Heart right ventricle (tissue), 16 donors: ENCODE results near the gene MSH6. TPM values are rescaled to one million over a fixed set of nuclear protein-coding genes. Genes with fewer than 3 reads are reported as not detected.

ENCODE experiments used
- ATAC-seq, 8 donors: fragments of 200-7000 bp; cut with Tn5 transposase; one replicate each; pipeline ENCODE4 v1.9.1; 2020; ENCODE audit warnings: mild to moderate bottlenecking in 8 of 8, moderate library complexity in 8 of 8, moderate number of reproducible peaks in 1 of 8
- DNase-seq, 2 donors: peaks; one replicate each; pipeline ENCODE4 v3.0.0-alpha.2; 2020
- H3K27ac ChIP-seq, 10 donors: fragments of 200-600 bp; sonication (generic) in 2 of 10; one replicate each; pipeline versions ENCODE4 v1.5.0 to v1.8.0; 2020 to 2022; ENCODE audit warnings: mild to moderate bottlenecking in 3 of 10
- H3K27me3 ChIP-seq, 7 donors: fragments of 200-600 bp; one replicate each; pipeline ENCODE4 v1.8.0; 2021 to 2022; ENCODE audit warnings: mild to moderate bottlenecking in 2 of 7
- H3K36me3 ChIP-seq, 9 donors: fragments of 200-600 bp; sonication (generic) in 1 of 9; one replicate each; pipeline versions ENCODE4 v1.5.0 to v1.8.0; 2020 to 2022; ENCODE audit warnings: mild to moderate bottlenecking in 2 of 9
- H3K4me1 ChIP-seq, 9 donors: fragments of 200-600 bp; sonication (generic) in 1 of 9; one replicate each; pipeline versions ENCODE4 v1.5.0 to v1.8.0; 2020 to 2022; ENCODE audit warnings: mild to moderate bottlenecking in 4 of 9
- H3K4me3 ChIP-seq, 10 donors: fragments of 200-600 bp; sonication (generic) in 2 of 10; one replicate each; pipeline versions ENCODE4 v1.5.0 to v1.8.0; 2020 to 2022; ENCODE audit warnings: mild to moderate bottlenecking in 7 of 10, moderate library complexity in 2 of 10
- H3K9me3 ChIP-seq, 11 donors: fragments of 200-600 bp in 10 of 11; sonication (generic) in 2 of 11; one replicate each; pipeline versions ENCODE4 v1.5.0 to v1.8.0; 2013 to 2022; ENCODE audit warnings: mild to moderate bottlenecking in 2 of 11, control low read depth in 1 of 11, moderate library complexity in 1 of 11
- WGBS, 2 donors: extraction: QIAGEN DNeasy Blood & Tissue Kit; methylation state at CpG; one replicate each; pipeline ENCODE4 v1.1.7; 2013; ENCODE audit warnings: inconsistent platforms in 1 of 2; 5-methylcytosine and 5-hydroxymethylcytosine counted together
- intact Hi-C, 10 donors: fragments of 100-400 bp; cut with DNase I; formaldehyde crosslinking; loops; one replicate each; pipeline versions ENCODE4 v1.11.1 to v1.14.2; 2022
- polyA plus RNA-seq, 2 donors: library from polyadenylated mRNA; stranded (reverse); fragments of 200-250 nt; gene quantifications; one replicate each; pipeline ENCODE4 v1.2.3, GENCODE V29; 2013
- total RNA-seq, 10 donors: library from RNA; stranded (reverse); fragmentation: NEBNext Ultra II Directional in 3 of 10; extraction: Animal tissue kit (Norgen Biotek cat#: 25700) in 3 of 10; gene quantifications; one replicate each; pipeline versions ENCODE4 v1.2.1 to v1.2.4, GENCODE V29; 2021 to 2023
- TF ChIP-seq, protein P1 (sequence below), 9 donors: fragments of 200-600 bp; sonication (generic) in 2 of 9; IDR thresholded peaks; one replicate each; pipeline versions ENCODE4 v1.5.0 to v1.8.0; 2021 to 2022; ENCODE audit warnings: antibody characterized with exemption in 9 of 9, mild to moderate bottlenecking in 5 of 9, moderate library complexity in 1 of 9
- donor health status: Arrhythmogenic right ventricular cardiomyopathy.
- donor health status: ischemic (EF 13 %, LVEDD 7.1; RV severe dilation, severe dysfunction).
- donor health status: healthy with polysubstance abuse.
- donor health status: DM: no; HTN: yes; CAD: no.
- donor health status: DM: no; HTN: no; CAD: no.
- donor health status: ischemic (EF 25% LVEDD 6.9; RV normal size, moderate dysfunction).
- donor health status: ischemic (EF 25% LVEDD 5.7; RV mildly dilated, moderate dysfunction).
- donor health status: healthy.
- donor health status: DM: yes; HTN: yes; CAD: no.
- donor health status: Ischemic cardiomyopathy.
- donor health status: ischemic (EF 35%, LVEDD 5.7; RV mildly dilated, moderate dysfunction).
- donor health status: nonischemic (EF 11% LVEDD 7.7; RV severe dilation, severe dysfunction).
- donor health status: DM: yes; HTN: yes; CAD: no.
- donor health status: PGD.
- donor health status: ischemic (EF 29% LVEDD 5.4; RV normal size, mild dysfunction).
- donor health status: nonischemic (EF 23%, LVEDD 6.1; RV moderate dilation, normal function).

The MSH6 gene
- total and polyA plus RNA-seq, 12 donors: 4.5 to 25.2 (median 21.0) TPM

DNA sequence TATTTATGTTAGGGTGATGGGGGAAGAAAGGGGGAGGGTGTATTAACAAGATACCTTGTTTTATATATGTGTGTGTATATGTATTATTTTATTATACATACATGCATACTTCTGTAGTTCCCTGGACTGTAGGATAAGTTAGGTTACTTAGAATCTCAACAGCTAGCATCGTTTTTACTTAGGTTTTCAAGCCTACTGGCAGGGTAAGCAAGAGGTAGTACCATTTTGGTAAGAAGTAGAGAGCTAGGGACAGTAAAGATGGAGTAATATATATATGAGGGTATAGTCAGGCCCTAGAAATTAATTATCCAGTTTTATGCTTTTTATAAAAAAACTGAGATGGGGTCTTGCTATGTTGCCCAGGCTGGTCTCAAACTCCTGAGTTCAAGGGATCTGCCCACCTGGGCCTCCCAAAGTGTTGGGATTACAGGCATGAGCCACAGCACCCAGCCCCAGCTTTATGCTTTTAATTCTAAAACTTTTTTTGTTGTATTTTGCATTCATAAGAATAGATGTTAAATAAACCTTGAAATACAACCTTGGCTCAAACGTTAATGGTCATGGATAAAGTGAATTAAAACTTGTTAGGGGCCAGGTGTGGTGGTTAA lies 13.2 kb downstream of the MSH6 start:
- DNase-seq (no peak), ATAC-seq (no peak)
- no peak overlapping the region for H3K4me3 ChIP-seq
- H3K27me3 ChIP-seq: no peaks in the 10 kb centered on the region
- no peaks in the 10 kb centered on the region for H3K9me3 ChIP-seq
- WGBS, 2 donors: 89 to 93% methylated on average over 2 of the region's 2 CpGs
- intact Hi-C loops: no loop called here
- TF ChIP-seq, protein P1, sequence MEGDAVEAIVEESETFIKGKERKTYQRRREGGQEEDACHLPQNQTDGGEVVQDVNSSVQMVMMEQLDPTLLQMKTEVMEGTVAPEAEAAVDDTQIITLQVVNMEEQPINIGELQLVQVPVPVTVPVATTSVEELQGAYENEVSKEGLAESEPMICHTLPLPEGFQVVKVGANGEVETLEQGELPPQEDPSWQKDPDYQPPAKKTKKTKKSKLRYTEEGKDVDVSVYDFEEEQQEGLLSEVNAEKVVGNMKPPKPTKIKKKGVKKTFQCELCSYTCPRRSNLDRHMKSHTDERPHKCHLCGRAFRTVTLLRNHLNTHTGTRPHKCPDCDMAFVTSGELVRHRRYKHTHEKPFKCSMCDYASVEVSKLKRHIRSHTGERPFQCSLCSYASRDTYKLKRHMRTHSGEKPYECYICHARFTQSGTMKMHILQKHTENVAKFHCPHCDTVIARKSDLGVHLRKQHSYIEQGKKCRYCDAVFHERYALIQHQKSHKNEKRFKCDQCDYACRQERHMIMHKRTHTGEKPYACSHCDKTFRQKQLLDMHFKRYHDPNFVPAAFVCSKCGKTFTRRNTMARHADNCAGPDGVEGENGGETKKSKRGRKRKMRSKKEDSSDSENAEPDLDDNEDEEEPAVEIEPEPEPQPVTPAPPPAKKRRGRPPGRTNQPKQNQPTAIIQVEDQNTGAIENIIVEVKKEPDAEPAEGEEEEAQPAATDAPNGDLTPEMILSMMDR (IDR thresholded peaks at IDR 0.05): no peak
- peaks cover 0 to 20% (median 0%) of the 10 kb centered on the region in 9 donors for H3K4me1 ChIP-seq
- H3K36me3 ChIP-seq: peaks cover 0 to 96% (median 44%) of the 10 kb centered on the region in 9 donors
- no peak overlapping the region for H3K27ac ChIP-seq

DNA sequence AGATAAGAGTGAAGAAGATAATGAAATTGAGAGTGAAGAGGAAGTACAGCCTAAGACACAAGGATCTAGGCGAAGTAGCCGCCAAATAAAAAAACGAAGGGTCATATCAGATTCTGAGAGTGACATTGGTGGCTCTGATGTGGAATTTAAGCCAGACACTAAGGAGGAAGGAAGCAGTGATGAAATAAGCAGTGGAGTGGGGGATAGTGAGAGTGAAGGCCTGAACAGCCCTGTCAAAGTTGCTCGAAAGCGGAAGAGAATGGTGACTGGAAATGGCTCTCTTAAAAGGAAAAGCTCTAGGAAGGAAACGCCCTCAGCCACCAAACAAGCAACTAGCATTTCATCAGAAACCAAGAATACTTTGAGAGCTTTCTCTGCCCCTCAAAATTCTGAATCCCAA lies 15.7 kb downstream of the MSH6 start:
- Histone ChIP-seq H3K4me3 (no peak overlapping the region), H3K27ac (no peak overlapping the region), H3K27me3 (no peaks in the 10 kb centered on the region), H3K9me3 (peaks cover 0 to 9% (median 4%) of the 10 kb centered on the region in 11 donors), H3K36me3 (peaks cover under 1 to 100% (median 63%) of the 10 kb centered on the region in 9 donors), H3K4me1 (peaks cover 0 to 20% (median 0%) of the 10 kb centered on the region in 9 donors)
- WGBS, 2 donors: 85 to 88% methylated on average over 6 of the region's 6 CpGs
- peak in 4 of 8 donors; percentile 22 to 68 (median 44) for ATAC-seq
- TF ChIP-seq, protein P1 (IDR thresholded peaks at IDR 0.05): no peak
- no peak for DNase-seq
- intact Hi-C loops: no loop called here

DNA sequence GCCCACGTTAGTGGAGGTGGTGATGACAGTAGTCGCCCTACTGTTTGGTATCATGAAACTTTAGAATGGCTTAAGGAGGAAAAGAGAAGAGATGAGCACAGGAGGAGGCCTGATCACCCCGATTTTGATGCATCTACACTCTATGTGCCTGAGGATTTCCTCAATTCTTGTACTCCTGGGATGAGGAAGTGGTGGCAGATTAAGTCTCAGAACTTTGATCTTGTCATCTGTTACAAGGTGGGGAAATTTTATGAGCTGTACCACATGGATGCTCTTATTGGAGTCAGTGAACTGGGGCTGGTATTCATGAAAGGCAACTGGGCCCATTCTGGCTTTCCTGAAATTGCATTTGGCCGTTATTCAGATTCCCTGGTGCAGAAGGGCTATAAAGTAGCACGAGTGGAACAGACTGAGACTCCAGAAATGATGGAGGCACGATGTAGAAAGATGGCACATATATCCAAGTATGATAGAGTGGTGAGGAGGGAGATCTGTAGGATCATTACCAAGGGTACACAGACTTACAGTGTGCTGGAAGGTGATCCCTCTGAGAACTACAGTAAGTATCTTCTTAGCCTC lies 16.2 kb downstream of the MSH6 start:
- DNase-seq (no peak), ATAC-seq (peak in 1 of 8 donors; percentile 14)
- peaks cover 0 to 20% (median 0%) of the 10 kb centered on the region in 9 donors for H3K4me1 ChIP-seq
- H3K27ac ChIP-seq: no peak overlapping the region
- H3K9me3 ChIP-seq: peaks cover 0 to 13% (median 4%) of the 10 kb centered on the region in 11 donors
- intact Hi-C loops: no loop called here
- 93 to 98% methylated on average over 6 of the region's 6 CpGs for WGBS, 2 donors
- TF ChIP-seq, protein P1 (IDR thresholded peaks at IDR 0.05): no peak
- H3K27me3 ChIP-seq: no peaks in the 10 kb centered on the region
- peaks cover 4 to 100% (median 67%) of the 10 kb centered on the region in 9 donors for H3K36me3 ChIP-seq
- no peak overlapping the region for H3K4me3 ChIP-seq

DNA sequence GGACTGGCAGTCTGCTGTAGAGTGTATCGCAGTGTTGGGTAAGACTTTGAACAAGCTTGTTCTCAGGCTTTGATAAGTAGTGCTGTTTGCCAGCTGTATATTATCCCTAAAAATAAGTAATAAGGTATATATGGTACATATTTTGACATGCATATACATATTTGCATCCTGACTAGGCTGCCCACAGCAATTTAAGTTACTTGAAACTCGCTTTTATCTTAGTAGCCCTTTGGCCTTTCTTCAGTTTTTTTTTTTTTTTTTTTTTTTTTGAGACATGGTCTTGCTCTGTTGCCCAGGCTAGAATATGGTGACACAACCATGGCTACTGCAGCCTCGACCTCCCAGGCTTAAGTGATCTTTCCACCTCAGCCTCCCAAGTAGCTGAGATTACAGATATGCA lies 18.2 kb downstream of the MSH6 start:
- Histone ChIP-seq H3K27ac (no peak overlapping the region), H3K36me3 (peaks cover 4 to 100% (median 77%) of the 10 kb centered on the region in 9 donors), H3K27me3 (no peaks in the 10 kb centered on the region), H3K9me3 (peaks cover 0 to 13% (median 4%) of the 10 kb centered on the region in 11 donors), H3K4me3 (no peak overlapping the region), H3K4me1 (peaks cover 0 to 25% (median 0%) of the 10 kb centered on the region in 9 donors)
- TF ChIP-seq, protein P1 (IDR thresholded peaks at IDR 0.05): no peak
- WGBS, 2 donors: 76 to 98% methylated on average over 3 of the region's 3 CpGs
- intact Hi-C loops: no loop called here
- DNase-seq (no peak), ATAC-seq (no peak)
